ENCODE data around the gene CNTLN. TPM values are rescaled to one million over a fixed set of nuclear protein-coding genes. Genes with fewer than 3 reads are reported as not detected.

Gene CNTLN
- polyA plus RNA-seq, 2 of the 4 experiments (the other 2 are of a cell fraction), result 8.5 to 11.9 TPM

DNA sequence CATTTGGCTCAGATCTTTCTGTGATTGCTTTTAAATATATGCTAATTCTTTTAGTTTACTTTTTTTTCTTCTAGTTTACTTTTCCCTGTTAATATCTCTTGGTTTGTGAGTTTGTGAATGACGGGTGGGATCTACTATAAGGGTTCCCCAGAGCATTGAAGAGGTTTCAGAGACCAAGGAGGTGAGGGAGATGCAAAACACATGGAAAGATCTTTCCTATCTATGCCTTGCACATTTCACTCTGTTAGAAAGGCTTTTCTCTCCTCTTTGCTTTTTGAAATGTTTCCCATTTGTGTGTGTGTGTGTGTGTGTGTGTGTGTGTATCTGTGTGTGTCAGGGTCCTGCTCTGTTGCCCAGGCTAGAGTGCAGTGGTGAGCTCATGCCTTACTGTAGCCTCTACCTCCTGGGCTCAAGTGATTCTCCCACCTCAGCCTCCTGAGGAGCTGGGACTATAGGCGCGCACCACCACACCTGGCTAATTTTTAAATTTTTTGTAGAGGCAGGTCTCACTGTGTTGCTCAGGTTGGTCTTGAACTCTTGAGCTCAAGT lies 50.7 kb downstream of the CNTLN start:
- Histone ChIP-seq H3K27ac (no peak overlapping the region), H3K4me2 (no peak overlapping the region), H3K4me3 (no peak overlapping the region), H3K9me3 (no peaks in the 10 kb centered on the region), H3K4me1 (no peaks in the 10 kb centered on the region)
- TF ChIP-seq RARB (CRISPR knock-in tag; IDR thresholded peaks at IDR 0.05) (no peak), TP53 (CRISPR knock-in tag; IDR thresholded peaks at IDR 0.05) (no peak), POLR2A (IDR thresholded peaks at IDR 0.05; ENCODE audit: low read length) (no peak), MAZ (IDR thresholded peaks at IDR 0.05; ENCODE audit: borderline replicate concordance, low read depth, low read length) (no peak)
- TF ChIP-seq, protein P1, sequence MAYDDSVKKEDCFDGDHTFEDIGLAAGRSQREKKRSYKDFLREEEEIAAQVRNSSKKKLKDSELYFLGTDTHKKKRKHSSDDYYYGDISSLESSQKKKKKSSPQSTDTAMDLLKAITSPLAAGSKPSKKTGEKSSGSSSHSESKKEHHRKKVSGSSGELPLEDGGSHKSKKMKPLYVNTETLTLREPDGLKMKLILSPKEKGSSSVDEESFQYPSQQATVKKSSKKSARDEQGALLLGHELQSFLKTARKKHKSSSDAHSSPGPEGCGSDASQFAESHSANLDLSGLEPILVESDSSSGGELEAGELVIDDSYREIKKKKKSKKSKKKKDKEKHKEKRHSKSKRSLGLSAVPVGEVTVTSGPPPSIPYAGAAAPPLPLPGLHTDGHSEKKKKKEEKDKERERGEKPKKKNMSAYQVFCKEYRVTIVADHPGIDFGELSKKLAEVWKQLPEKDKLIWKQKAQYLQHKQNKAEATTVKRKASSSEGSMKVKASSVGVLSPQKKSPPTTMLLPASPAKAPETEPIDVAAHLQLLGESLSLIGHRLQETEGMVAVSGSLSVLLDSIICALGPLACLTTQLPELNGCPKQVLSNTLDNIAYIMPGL (CRISPR knock-in tag; IDR thresholded peaks at IDR 0.05; ENCODE audit: borderline replicate concordance), result no peak
- 93% methylated on average over 3 of the region's 3 CpGs for WGBS (ENCODE audit: missing lambda C conversion rate)
- DNase-seq (ENCODE audit: low read depth in 1 of 2, low spot score in 1 of 2), result no peak
- ChIA-PET POLR2A (no interaction called here), CTCF (no interaction called here)
- no peak for ATAC-seq
- FAIRE-seq, result no peak

DNA sequence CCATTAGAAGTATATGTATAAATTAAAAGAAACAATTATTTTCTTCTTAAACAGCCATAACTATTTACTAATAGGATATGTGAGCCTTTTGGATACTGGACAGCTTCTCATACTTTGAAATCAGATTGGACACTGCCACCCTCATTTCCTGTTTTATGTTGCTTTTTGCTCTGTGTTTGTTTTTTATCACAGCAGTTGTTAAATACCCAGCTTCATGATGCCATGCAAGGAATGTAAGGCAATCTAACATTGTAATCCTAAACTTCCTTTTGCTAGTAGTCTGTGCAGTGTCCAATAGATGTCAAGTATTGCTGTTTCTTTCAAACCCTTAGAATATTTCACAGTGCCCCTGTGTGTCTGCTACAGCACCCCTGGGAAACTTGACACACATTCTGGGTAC lies 56.2 kb downstream of the CNTLN start:
- peaks cover 6% of the 10 kb centered on the region; the same call in 1 of the 3 replicates for H3K4me1 ChIP-seq
- no peak overlapping the region for H3K4me3 ChIP-seq
- no peaks in the 10 kb centered on the region for H3K9me3 ChIP-seq
- ATAC-seq (no peak), DNase-seq (ENCODE audit: low read depth in 1 of 2, low spot score in 1 of 2) (no peak), FAIRE-seq (no peak)
- H3K27ac ChIP-seq, result no peak overlapping the region
- ChIA-PET POLR2A (no interaction called here), CTCF (interaction anchor here (0.5 kb wide), 1 partner anchor 501 kb away, joined by 3 read pairs; no protein-coding TSS in a partner anchor)
- TF ChIP-seq CEBPB (IDR thresholded peaks at IDR 0.05), result no peak
- TF ChIP-seq, protein P2, sequence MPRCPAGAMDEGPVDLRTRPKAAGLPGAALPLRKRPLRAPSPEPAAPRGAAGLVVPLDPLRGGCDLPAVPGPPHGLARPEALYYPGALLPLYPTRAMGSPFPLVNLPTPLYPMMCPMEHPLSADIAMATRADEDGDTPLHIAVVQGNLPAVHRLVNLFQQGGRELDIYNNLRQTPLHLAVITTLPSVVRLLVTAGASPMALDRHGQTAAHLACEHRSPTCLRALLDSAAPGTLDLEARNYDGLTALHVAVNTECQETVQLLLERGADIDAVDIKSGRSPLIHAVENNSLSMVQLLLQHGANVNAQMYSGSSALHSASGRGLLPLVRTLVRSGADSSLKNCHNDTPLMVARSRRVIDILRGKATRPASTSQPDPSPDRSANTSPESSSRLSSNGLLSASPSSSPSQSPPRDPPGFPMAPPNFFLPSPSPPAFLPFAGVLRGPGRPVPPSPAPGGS (IDR thresholded peaks at IDR 0.05), result no peak
- H3K4me2 ChIP-seq, result no peak overlapping the region

DNA sequence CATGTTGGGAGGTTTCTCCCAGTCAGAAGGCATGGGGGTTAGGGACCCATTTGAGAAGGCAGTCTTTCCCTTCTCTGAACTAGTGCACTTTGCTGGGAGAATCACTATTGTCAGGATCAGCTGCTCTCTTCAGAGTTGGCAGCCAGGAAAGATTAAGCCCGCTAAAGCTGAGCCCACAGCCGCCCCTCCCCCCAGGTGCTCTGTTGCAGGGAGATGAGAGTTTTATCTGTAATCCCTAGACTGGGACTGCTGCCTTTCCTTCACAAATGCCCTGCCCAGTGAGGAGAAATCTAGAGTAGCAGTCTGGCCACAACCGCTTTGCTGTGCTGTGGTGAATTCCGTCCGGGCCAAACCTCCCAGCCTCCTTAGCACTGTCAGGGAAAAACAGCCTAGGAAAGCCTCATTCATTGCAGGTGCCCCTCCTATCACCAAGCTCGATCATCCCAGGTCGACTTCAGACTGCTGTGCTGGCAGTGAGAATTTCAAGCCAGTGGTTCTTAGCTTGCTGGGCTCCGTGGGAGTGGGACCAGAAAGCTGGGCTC lies 69.8 kb downstream of the CNTLN start:
- no peak for ATAC-seq
- DNase-seq (ENCODE audit: low read depth in 1 of 2, low spot score in 1 of 2), result no peak
- H3K9me3 ChIP-seq, result peaks cover 5% of the 10 kb centered on the region; the same call in 1 of the 3 replicates
- no peaks in the 10 kb centered on the region for H3K4me1 ChIP-seq
- CTCF ChIA-PET, result no interaction called here
- 75% methylated on average over 7 of the region's 8 CpGs for WGBS (ENCODE audit: missing lambda C conversion rate)
- no peak overlapping the region for H3K4me2 ChIP-seq
- POLR2A ChIA-PET, result no interaction called here
- H3K27ac ChIP-seq, result no peak overlapping the region
- no peak for TF ChIP-seq HOXB13 (CRISPR knock-in tag; IDR thresholded peaks at IDR 0.05; ENCODE audit: low read depth)
- TF ChIP-seq JUNB (IDR thresholded peaks at IDR 0.05), result no peak
- TF ChIP-seq, protein P3, sequence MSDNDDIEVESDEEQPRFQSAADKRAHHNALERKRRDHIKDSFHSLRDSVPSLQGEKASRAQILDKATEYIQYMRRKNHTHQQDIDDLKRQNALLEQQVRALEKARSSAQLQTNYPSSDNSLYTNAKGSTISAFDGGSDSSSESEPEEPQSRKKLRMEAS (IDR thresholded peaks at IDR 0.05), result no peak
- no peak for TF ChIP-seq HOXA7 (CRISPR knock-in tag; IDR thresholded peaks at IDR 0.05)
- no peak for TF ChIP-seq CBX8 (IDR thresholded peaks at IDR 0.05)
- no peak overlapping the region for H3K4me3 ChIP-seq
- no peak for FAIRE-seq

DNA sequence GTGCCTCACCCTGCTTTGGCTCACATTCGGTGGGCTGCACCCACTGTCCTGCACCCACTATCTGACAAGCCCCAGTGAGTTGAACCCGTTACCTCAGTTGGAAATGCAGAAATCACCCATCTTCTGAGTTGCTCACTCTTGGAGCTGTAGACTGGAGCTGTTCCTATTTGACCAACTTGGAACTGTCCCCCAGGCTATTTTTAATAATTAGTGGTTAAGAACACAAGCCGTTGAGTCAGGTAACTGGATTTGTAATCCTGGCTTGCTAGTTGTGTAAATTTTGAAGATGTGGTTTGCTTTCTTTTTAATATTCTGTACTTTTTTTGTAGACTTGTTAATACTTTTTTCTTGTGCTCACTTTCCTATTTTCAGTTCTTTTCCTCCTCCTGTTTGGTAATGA lies 81.2 kb downstream of the CNTLN start:
- no peaks in the 10 kb centered on the region for H3K4me1 ChIP-seq
- H3K4me3 ChIP-seq, result no peak overlapping the region
- H3K27ac ChIP-seq, result no peak overlapping the region
- ChIA-PET POLR2A (no interaction called here), CTCF (no interaction called here)
- no peak for DNase-seq (ENCODE audit: low read depth in 1 of 2, low spot score in 1 of 2)
- no peak for FAIRE-seq
- ATAC-seq, result no peak
- 62% methylated on average over 3 of the region's 3 CpGs for WGBS (ENCODE audit: missing lambda C conversion rate)
- TF ChIP-seq, protein P4, sequence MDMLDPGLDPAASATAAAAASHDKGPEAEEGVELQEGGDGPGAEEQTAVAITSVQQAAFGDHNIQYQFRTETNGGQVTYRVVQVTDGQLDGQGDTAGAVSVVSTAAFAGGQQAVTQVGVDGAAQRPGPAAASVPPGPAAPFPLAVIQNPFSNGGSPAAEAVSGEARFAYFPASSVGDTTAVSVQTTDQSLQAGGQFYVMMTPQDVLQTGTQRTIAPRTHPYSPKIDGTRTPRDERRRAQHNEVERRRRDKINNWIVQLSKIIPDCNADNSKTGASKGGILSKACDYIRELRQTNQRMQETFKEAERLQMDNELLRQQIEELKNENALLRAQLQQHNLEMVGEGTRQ (IDR thresholded peaks at IDR 0.05), result no peak
- no peak for TF ChIP-seq HOXB5 (CRISPR knock-in tag; IDR thresholded peaks at IDR 0.05)
- no peak for TF ChIP-seq CBX2 (IDR thresholded peaks at IDR 0.05; ENCODE audit: borderline replicate concordance, low read depth)
- no peak for TF ChIP-seq CBX8 (IDR thresholded peaks at IDR 0.05)
- TF ChIP-seq, protein P5, sequence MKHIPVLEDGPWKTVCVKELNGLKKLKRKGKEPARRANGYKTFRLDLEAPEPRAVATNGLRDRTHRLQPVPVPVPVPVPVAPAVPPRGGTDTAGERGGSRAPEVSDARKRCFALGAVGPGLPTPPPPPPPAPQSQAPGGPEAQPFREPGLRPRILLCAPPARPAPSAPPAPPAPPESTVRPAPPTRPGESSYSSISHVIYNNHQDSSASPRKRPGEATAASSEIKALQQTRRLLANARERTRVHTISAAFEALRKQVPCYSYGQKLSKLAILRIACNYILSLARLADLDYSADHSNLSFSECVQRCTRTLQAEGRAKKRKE (CRISPR knock-in tag; IDR thresholded peaks at IDR 0.05; ENCODE audit: low read depth), result no peak
- no peak for TF ChIP-seq ZNF302 (CRISPR knock-in tag; IDR thresholded peaks at IDR 0.05)
- no peak for TF ChIP-seq TFCP2L1 (CRISPR knock-in tag; IDR thresholded peaks at IDR 0.05)
- no peak for TF ChIP-seq ZFP36 (IDR thresholded peaks at IDR 0.05; ENCODE audit: borderline replicate concordance, partially characterized antibody)
- no peak for TF ChIP-seq GATA3 (IDR thresholded peaks at IDR 0.05; ENCODE audit: borderline replicate concordance)
- TF ChIP-seq EP300 (IDR thresholded peaks at IDR 0.05), result no peak
- no peak for TF ChIP-seq JUN (IDR thresholded peaks at IDR 0.05)
- no peak for TF ChIP-seq EHMT2 (IDR thresholded peaks at IDR 0.05; ENCODE audit: low read depth)
- TF ChIP-seq SMC3 (IDR thresholded peaks at IDR 0.05), result no peak
- 0 out of 3 replicates have a peak, but pooled peaks cover 2% of the 10 kb centered on the region for H3K9me3 ChIP-seq
- no peak overlapping the region for H3K4me2 ChIP-seq
